Subcutaneous abdominal adipose tissue (tissue), 5 donors: ENCODE results near the gene CACNA1B.
"Not testable (repeated sequence)": the region's sequence is repeated elsewhere in the genome, so short reads cannot be mapped to it uniquely, and the experiment has no call there.

ENCODE experiments used
- H3K27ac ChIP-seq: one replicate; pipeline ENCODE4 v1.7.0; 2013; ENCODE audit warnings: low read depth, mild to moderate bottlenecking, inconsistent platforms, low read length, moderate library complexity
- H3K27me3 ChIP-seq, 5 donors: one replicate each; pipeline ENCODE4 v1.7.0; 2013; ENCODE audit warnings: low read length in 5 of 5, inconsistent platforms in 1 of 5; ENCODE audit not compliant: control insufficient read depth in 5 of 5, insufficient read depth in 4 of 5
- H3K36me3 ChIP-seq, 5 donors: one replicate each; pipeline ENCODE4 v1.7.0; 2013; ENCODE audit warnings: low read length in 5 of 5; ENCODE audit not compliant: control insufficient read depth in 5 of 5, insufficient read depth in 5 of 5
- H3K4me1 ChIP-seq, 5 donors: one replicate each; pipeline ENCODE4 v1.7.0; 2013; ENCODE audit warnings: low read length in 5 of 5, mild to moderate bottlenecking in 3 of 5, moderate library complexity in 1 of 5; ENCODE audit not compliant: control insufficient read depth in 5 of 5, insufficient read depth in 5 of 5
- H3K4me3 ChIP-seq, 5 donors: one replicate each; pipeline ENCODE4 v1.7.0; 2013; ENCODE audit warnings: low read length in 5 of 5, low read depth in 1 of 5
- H3K9ac ChIP-seq, 5 donors: one replicate each; pipeline ENCODE4 v1.7.0; 2013; ENCODE audit warnings: low read length in 5 of 5, mild to moderate bottlenecking in 4 of 5, moderate library complexity in 3 of 5
- H3K9me3 ChIP-seq, 5 donors: one replicate each; pipeline ENCODE4 v1.7.0; 2013; ENCODE audit warnings: low read length in 5 of 5; ENCODE audit not compliant: control insufficient read depth in 5 of 5
- donor health status: healthy.
- donor health status: healthy.
- donor health status: healthy.
- donor health status: healthy.
- donor health status: healthy.

The CACNA1B gene

DNA sequence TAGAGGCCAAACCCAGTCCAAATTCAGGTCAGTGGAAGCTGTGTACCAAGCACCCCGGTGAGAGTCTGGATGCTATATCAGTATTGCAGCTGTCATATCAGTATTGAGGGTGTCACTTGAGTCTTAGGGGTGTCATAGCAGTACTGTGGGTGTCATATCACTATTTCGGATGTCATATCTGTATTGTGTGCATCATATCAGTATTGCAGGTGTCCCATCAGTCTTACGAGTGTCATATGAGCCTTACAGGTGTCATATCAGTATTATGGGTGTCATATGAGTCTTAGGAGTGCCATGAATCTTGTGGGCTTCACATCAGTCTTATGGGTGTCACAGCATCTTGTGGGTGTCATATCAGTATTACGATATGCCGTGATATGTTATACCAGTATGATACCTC is 278.2 kb downstream of the CACNA1B start:
- not testable (repeated sequence) for H3K27ac ChIP-seq, H3K9me3 ChIP-seq, H3K9ac ChIP-seq, H3K4me1 ChIP-seq, H3K36me3 ChIP-seq, H3K4me3 ChIP-seq, H3K27me3 ChIP-seq

DNA sequence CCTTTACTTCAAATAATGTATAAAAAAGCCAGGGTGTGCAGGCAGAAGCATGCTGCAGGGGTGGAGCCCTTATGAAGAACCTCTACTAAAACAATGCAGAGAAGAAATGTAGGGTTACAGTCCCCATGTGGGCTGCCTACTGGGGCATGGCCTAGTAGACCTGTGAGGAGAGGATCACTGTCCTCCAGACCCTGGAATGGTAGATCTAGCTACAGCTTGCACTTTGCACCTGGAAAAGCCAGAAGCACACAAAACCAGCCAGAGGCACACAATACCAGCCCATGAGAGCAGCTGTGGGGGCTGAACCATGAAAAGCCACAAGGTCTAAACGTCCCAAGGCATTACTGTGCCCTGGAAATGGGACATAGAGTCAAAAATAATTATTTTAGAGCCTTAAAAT is 289.2 kb downstream of the CACNA1B start:
- H3K9ac ChIP-seq, H3K27ac ChIP-seq, H3K27me3 ChIP-seq, H3K4me3 ChIP-seq, H3K36me3 ChIP-seq, H3K4me1 ChIP-seq, H3K9me3 ChIP-seq: not testable (repeated sequence)
